ENCODE results near the gene CYTH1.
"Not testable (repeated sequence)": the region's sequence is repeated elsewhere in the genome, so short reads cannot be mapped to it uniquely, and the experiment has no call there.

Gene CYTH1

GRCh38 chr17:78788451-78788850 lies 6.4 kb upstream of the CYTH1 start:
- DNase-seq (ENCODE audit: low read depth in 3 of 3): no peak

GRCh38 chr17:78787444-78787843 lies 5.4 kb upstream of the CYTH1 start:
- DNase-seq (ENCODE audit: low read depth in 3 of 3): no peak

GRCh38 chr17:78785663-78786057 lies 3.6 kb upstream of the CYTH1 start:
- no peak for DNase-seq (ENCODE audit: low read depth in 3 of 3)

- no peak for DNase-seq (ENCODE audit: low read depth in 3 of 3)
Observed at GRCh38 chr17:78785011-78785662, 3.1 kb upstream of the CYTH1 start.

GRCh38 chr17:78784352-78784751 lies 2.3 kb upstream of the CYTH1 start:
- DNase-seq (ENCODE audit: low read depth in 3 of 3): no peak

- DNase-seq (ENCODE audit: low read depth in 3 of 3): no peak
Observed at GRCh38 chr17:78783711-78784324, 1.7 kb upstream of the CYTH1 start.

GRCh38 chr17:78781104-78781892 lies 775 bp downstream of the CYTH1 start:
- DNase-seq (ENCODE audit: low read depth in 3 of 3): no peak

GRCh38 chr17:78780335-78780734 lies 1.7 kb downstream of the CYTH1 start:
- no peak for DNase-seq (ENCODE audit: low read depth in 3 of 3)

- no peak for DNase-seq (ENCODE audit: low read depth in 3 of 3)
Observed at GRCh38 chr17:78779850-78780249, 2.2 kb downstream of the CYTH1 start.

- DNase-seq (ENCODE audit: low read depth in 3 of 3): not testable (repeated sequence)
Observed at GRCh38 chr17:78779286-78779651, 2.8 kb downstream of the CYTH1 start.

GRCh38 chr17:78777881-78778280 lies 4.2 kb downstream of the CYTH1 start:
- DNase-seq (ENCODE audit: low read depth in 3 of 3): no peak

- no peak for DNase-seq (ENCODE audit: low read depth in 3 of 3)
Observed at GRCh38 chr17:78774956-78775571, 7.0 kb downstream of the CYTH1 start.

GRCh38 chr17:78774453-78774852 lies 7.6 kb downstream of the CYTH1 start:
- DNase-seq (ENCODE audit: low read depth in 3 of 3): no peak

- no peak for DNase-seq (ENCODE audit: low read depth in 3 of 3)
Observed at GRCh38 chr17:78771758-78772382, 10.2 kb downstream of the CYTH1 start.

- no peak for DNase-seq (ENCODE audit: low read depth in 3 of 3)
Observed at GRCh38 chr17:78769196-78769773, 12.8 kb downstream of the CYTH1 start.

GRCh38 chr17:78767806-78768205 lies 14.3 kb downstream of the CYTH1 start:
- no peak for DNase-seq (ENCODE audit: low read depth in 3 of 3)

GRCh38 chr17:78766743-78767294 lies 15.3 kb downstream of the CYTH1 start:
- DNase-seq (ENCODE audit: low read depth in 3 of 3): no peak

- DNase-seq (ENCODE audit: low read depth in 3 of 3): no peak
Observed at GRCh38 chr17:78766225-78766624, 15.8 kb downstream of the CYTH1 start.

- DNase-seq (ENCODE audit: low read depth in 3 of 3): no peak
Observed at GRCh38 chr17:78765821-78766220, 16.3 kb downstream of the CYTH1 start.

- DNase-seq (ENCODE audit: low read depth in 3 of 3): no peak
Observed at GRCh38 chr17:78764871-78765270, 17.2 kb downstream of the CYTH1 start.

GRCh38 chr17:78763561-78763960 lies 18.5 kb downstream of the CYTH1 start:
- no peak for DNase-seq (ENCODE audit: low read depth in 3 of 3)

All from stimulated activated CD4-positive, alpha-beta T cell treated with anti-CD3 and anti-CD28 coated beads, TNF-alpha, amount 100 ng/mL, for 4 hours (primary cell).